NCI-H2107 (cell line): ENCODE measurements around the gene EYA3.

Source experiments
- DNase-seq: peaks from one replicate; lab custom pipeline; 2025; lab: John Stamatoyannopoulos, UW

The EYA3 gene

GRCh38 chr1:27968692-27969091 lies 119.7 kb downstream of the EYA3 start:
- no peak for DNase-seq

- DNase-seq = no peak
These were observed 120.4 kb downstream of the EYA3 start for GRCh38 chr1:27967884-27968466.

- no peak for DNase-seq
These were observed 121.1 kb downstream of the EYA3 start for GRCh38 chr1:27967106-27967883.

- no peak for DNase-seq
These were observed 121.9 kb downstream of the EYA3 start for GRCh38 chr1:27966402-27967105.

- no peak for DNase-seq
These were observed 125.0 kb downstream of the EYA3 start for GRCh38 chr1:27963393-27963792.

GRCh38 chr1:27961646-27962221 lies 126.7 kb downstream of the EYA3 start:
- DNase-seq = no peak

GRCh38 chr1:27960762-27961645 lies 127.4 kb downstream of the EYA3 start:
- DNase-seq = no peak

GRCh38 chr1:27959792-27960603 lies 128.4 kb downstream of the EYA3 start, which contains the start of gene XKR8:
Gene XKR8, plus strand, starts transcription at chr1:27959973. Its CDS starts 97 bp downstream, at chr1:27960070.
- no peak for DNase-seq

- no peak for DNase-seq
These were observed 129.9 kb downstream of the EYA3 start for GRCh38 chr1:27958513-27958912.

- no peak for DNase-seq
These were observed 130.8 kb downstream of the EYA3 start for GRCh38 chr1:27957655-27958054.

GRCh38 chr1:27956761-27957160 lies 131.6 kb downstream of the EYA3 start:
- no peak for DNase-seq

- no peak for DNase-seq
These were observed 133.3 kb downstream of the EYA3 start for GRCh38 chr1:27955076-27955475.

- DNase-seq = no peak
These were observed 134.2 kb downstream of the EYA3 start for GRCh38 chr1:27954186-27954585.

GRCh38 chr1:27952147-27952546 lies 136.3 kb downstream of the EYA3 start:
- DNase-seq = no peak

- DNase-seq = no peak
These were observed 137.0 kb downstream of the EYA3 start for GRCh38 chr1:27951396-27951795.

- no peak for DNase-seq
These were observed 139.4 kb downstream of the EYA3 start for GRCh38 chr1:27949027-27949426.

- no peak for DNase-seq
These were observed 143.4 kb downstream of the EYA3 start for GRCh38 chr1:27945020-27945419.

- no peak for DNase-seq
These were observed 146.5 kb downstream of the EYA3 start for GRCh38 chr1:27941671-27942540.

- no peak for DNase-seq
These were observed 147.4 kb downstream of the EYA3 start for GRCh38 chr1:27940870-27941560.
